SU-DHL-6 (cell line): ENCODE data around the gene SYNJ2.

ENCODE experiments used
- CTCF ChIP-seq: fragments of 200-600 bp; sonication (generic); IDR thresholded peaks from one replicate; pipeline ENCODE4 v1.5.1; 2017; ENCODE audit warnings: antibody characterized with exemption, mild to moderate bottlenecking, low read length, moderate library complexity; ENCODE audit not compliant: insufficient read depth, poor library complexity, severe bottlenecking
- EZH2phosphoT487 ChIP-seq: fragments of 200-600 bp; sonication (generic), shearing (Covaris generic); conservative IDR thresholded peaks from 2 replicates; pipeline ENCODE4 v1.6.1; 2018; ENCODE audit warnings: mild to moderate bottlenecking, antibody characterized with exemption, low read length, moderate library complexity, mixed read lengths

GRCh38 chr6:158051968-158052367, 70.3 kb downstream of the SYNJ2 start:
- TF ChIP-seq CTCF (no peak), EZH2phosphoT487 (no peak)
